ENCODE data around the gene SLC2A11. TPM values are rescaled to one million over a fixed set of nuclear protein-coding genes. Genes with fewer than 3 reads are reported as not detected.
"Not testable (repeated sequence)": the region's sequence is repeated elsewhere in the genome, so short reads cannot be mapped to it uniquely, and the experiment has no call there.

SLC2A11 gene
- total and polyA plus RNA-seq, 3 donors from 2014 or later, result 14.3 to 22.7 (median 21.8) TPM

- H3K4me3 ChIP-seq, result peak overlapping the region; percentile 66 to 67
- no peaks in the 10 kb centered on the region for H3K9me3 ChIP-seq
- no peaks in the 10 kb centered on the region for H3K36me3 ChIP-seq (ENCODE audit: low read depth, missing control alignments)
- TF ChIP-seq POLR2A (IDR thresholded peaks at IDR 0.05) (peak; percentile 50), CTCF (IDR thresholded peaks at IDR 0.05) (no peak)
- peak; percentile 100 for DNase-seq
- H3K27me3 ChIP-seq, result no peaks in the 10 kb centered on the region
- peak overlapping the region; percentile 84 to 89 for H3K27ac ChIP-seq
- intact Hi-C loops (cut with DNase I; ENCODE audit: low total_unique reads), result no loop called here
- H3K4me1 ChIP-seq, result peaks cover 10% of the 10 kb centered on the region
- WGBS, 2 donors, result 0 to 1% methylated on average over 18 to 41 of the region's 44 CpGs
These were observed 56.1 kb downstream of the SLC2A11 start for GRCh38 chr22:23913661-23914353.

GRCh38 chr22:23915290-23915689 is 57.6 kb downstream of the SLC2A11 start:
- Histone ChIP-seq H3K27ac (no peak overlapping the region), H3K4me1 (peaks cover 7% of the 10 kb centered on the region), H3K4me3 (no peak overlapping the region), H3K9me3 (no peaks in the 10 kb centered on the region), H3K36me3 (ENCODE audit: low read depth, missing control alignments) (no peaks in the 10 kb centered on the region), H3K27me3 (no peaks in the 10 kb centered on the region)
- TF ChIP-seq POLR2A (IDR thresholded peaks at IDR 0.05) (no peak), CTCF (IDR thresholded peaks at IDR 0.05) (no peak)
- WGBS, 2 donors, result 71 to 79% methylated on average over 3 of the region's 3 CpGs
- no peak for DNase-seq
- intact Hi-C loops (cut with DNase I; ENCODE audit: low total_unique reads), result no loop called here

DNA sequence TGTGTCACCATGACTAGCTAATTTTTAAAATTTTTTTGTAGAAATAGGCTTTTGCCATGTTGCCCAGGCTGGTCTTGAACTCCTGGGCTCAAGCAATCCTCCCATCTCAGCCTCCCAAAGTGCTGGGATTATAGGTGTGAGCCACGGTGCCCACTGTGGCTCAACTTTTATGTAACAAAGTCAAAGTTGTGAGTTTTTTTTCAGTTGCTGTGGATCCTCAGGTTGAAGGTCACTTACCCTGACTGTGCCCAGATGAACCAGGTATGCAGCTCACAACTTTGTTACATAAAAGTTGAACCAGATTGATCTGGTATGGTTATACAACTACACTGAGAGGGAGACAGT is 62.6 kb downstream of the SLC2A11 start:
- peak overlapping the region in 1 of 2 donors; percentile 41 for H3K27ac ChIP-seq
- intact Hi-C loops (cut with DNase I; ENCODE audit: low total_unique reads); H3K27me3 ChIP-seq; H3K36me3 ChIP-seq (ENCODE audit: low read depth, missing control alignments); H3K4me3 ChIP-seq; H3K4me1 ChIP-seq; H3K9me3 ChIP-seq; DNase-seq: not testable (repeated sequence)
- WGBS, 2 donors, result 94 to 100% methylated on average over 1 of the region's 1 CpG

GRCh38 chr22:23921586-23922201 is 64.0 kb downstream of the SLC2A11 start:
- H3K4me3 ChIP-seq; H3K27me3 ChIP-seq; H3K36me3 ChIP-seq (ENCODE audit: low read depth, missing control alignments); intact Hi-C loops (cut with DNase I; ENCODE audit: low total_unique reads); H3K9me3 ChIP-seq; DNase-seq; H3K27ac ChIP-seq; H3K4me1 ChIP-seq: not testable (repeated sequence)
- WGBS, 2 donors, result 92% methylated on average over 13 of the region's 13 CpGs

DNA sequence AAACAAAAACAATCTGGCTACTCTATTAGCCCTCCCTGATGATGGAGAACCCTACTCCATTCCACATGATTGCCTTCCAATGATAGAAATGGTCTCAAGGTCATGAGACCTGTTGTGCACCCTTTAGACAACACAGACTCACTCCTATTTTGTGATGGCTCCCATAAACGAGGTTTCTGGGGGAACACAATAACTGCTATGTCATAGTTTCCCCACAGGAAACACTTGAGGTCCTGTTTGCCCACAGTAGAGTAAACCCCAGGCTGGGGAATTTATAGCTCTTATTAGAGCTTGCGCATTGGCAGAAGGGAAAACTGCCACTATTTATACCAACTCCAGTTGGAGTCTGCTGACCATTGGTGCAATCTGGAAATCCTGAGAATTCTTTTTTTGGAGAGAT is 65.2 kb downstream of the SLC2A11 start:
- no peak for DNase-seq
- Histone ChIP-seq H3K27me3 (no peaks in the 10 kb centered on the region), H3K4me1 (no peaks in the 10 kb centered on the region), H3K9me3 (no peaks in the 10 kb centered on the region), H3K36me3 (ENCODE audit: low read depth, missing control alignments) (no peaks in the 10 kb centered on the region), H3K27ac (no peak overlapping the region), H3K4me3 (no peak overlapping the region)
- intact Hi-C loops (cut with DNase I; ENCODE audit: low total_unique reads), result no loop called here
- 70 to 73% methylated on average over 2 of the region's 2 CpGs for WGBS, 2 donors
- TF ChIP-seq POLR2A (IDR thresholded peaks at IDR 0.05), result no peak
- no peak for TF ChIP-seq CTCF (IDR thresholded peaks at IDR 0.05)
